ENCODE results near the gene CHADL. TPM values are rescaled to one million over a fixed set of nuclear protein-coding genes. Genes with fewer than 3 reads are reported as not detected.

The CHADL gene
- total and polyA plus RNA-seq, 2 of the 8 experiments (the other 6 are each of a cell fraction or from before 2014, with no cell fraction given), result 0.78 to 1.4 TPM

DNA sequence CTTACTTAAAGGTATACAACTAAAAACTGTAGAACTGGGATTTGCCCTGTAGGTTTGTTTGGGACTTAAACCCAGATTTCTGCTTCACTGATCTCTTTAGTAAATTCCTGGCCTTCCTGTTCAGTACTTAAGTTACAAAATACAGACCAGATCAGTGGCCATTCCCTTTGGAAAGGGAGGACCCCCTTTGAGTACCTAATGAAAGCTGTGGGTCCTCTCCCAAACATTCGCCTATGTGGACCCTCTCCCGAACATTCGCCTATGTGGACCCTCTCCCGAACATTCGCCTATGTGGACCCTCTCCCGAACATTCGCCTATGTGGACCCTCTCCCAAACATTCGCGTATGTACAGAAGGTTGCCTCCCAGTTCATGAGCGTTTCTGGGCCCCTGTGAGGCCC is 25.3 kb downstream of the CHADL start (continued):
- TF ChIP-seq, protein P1, sequence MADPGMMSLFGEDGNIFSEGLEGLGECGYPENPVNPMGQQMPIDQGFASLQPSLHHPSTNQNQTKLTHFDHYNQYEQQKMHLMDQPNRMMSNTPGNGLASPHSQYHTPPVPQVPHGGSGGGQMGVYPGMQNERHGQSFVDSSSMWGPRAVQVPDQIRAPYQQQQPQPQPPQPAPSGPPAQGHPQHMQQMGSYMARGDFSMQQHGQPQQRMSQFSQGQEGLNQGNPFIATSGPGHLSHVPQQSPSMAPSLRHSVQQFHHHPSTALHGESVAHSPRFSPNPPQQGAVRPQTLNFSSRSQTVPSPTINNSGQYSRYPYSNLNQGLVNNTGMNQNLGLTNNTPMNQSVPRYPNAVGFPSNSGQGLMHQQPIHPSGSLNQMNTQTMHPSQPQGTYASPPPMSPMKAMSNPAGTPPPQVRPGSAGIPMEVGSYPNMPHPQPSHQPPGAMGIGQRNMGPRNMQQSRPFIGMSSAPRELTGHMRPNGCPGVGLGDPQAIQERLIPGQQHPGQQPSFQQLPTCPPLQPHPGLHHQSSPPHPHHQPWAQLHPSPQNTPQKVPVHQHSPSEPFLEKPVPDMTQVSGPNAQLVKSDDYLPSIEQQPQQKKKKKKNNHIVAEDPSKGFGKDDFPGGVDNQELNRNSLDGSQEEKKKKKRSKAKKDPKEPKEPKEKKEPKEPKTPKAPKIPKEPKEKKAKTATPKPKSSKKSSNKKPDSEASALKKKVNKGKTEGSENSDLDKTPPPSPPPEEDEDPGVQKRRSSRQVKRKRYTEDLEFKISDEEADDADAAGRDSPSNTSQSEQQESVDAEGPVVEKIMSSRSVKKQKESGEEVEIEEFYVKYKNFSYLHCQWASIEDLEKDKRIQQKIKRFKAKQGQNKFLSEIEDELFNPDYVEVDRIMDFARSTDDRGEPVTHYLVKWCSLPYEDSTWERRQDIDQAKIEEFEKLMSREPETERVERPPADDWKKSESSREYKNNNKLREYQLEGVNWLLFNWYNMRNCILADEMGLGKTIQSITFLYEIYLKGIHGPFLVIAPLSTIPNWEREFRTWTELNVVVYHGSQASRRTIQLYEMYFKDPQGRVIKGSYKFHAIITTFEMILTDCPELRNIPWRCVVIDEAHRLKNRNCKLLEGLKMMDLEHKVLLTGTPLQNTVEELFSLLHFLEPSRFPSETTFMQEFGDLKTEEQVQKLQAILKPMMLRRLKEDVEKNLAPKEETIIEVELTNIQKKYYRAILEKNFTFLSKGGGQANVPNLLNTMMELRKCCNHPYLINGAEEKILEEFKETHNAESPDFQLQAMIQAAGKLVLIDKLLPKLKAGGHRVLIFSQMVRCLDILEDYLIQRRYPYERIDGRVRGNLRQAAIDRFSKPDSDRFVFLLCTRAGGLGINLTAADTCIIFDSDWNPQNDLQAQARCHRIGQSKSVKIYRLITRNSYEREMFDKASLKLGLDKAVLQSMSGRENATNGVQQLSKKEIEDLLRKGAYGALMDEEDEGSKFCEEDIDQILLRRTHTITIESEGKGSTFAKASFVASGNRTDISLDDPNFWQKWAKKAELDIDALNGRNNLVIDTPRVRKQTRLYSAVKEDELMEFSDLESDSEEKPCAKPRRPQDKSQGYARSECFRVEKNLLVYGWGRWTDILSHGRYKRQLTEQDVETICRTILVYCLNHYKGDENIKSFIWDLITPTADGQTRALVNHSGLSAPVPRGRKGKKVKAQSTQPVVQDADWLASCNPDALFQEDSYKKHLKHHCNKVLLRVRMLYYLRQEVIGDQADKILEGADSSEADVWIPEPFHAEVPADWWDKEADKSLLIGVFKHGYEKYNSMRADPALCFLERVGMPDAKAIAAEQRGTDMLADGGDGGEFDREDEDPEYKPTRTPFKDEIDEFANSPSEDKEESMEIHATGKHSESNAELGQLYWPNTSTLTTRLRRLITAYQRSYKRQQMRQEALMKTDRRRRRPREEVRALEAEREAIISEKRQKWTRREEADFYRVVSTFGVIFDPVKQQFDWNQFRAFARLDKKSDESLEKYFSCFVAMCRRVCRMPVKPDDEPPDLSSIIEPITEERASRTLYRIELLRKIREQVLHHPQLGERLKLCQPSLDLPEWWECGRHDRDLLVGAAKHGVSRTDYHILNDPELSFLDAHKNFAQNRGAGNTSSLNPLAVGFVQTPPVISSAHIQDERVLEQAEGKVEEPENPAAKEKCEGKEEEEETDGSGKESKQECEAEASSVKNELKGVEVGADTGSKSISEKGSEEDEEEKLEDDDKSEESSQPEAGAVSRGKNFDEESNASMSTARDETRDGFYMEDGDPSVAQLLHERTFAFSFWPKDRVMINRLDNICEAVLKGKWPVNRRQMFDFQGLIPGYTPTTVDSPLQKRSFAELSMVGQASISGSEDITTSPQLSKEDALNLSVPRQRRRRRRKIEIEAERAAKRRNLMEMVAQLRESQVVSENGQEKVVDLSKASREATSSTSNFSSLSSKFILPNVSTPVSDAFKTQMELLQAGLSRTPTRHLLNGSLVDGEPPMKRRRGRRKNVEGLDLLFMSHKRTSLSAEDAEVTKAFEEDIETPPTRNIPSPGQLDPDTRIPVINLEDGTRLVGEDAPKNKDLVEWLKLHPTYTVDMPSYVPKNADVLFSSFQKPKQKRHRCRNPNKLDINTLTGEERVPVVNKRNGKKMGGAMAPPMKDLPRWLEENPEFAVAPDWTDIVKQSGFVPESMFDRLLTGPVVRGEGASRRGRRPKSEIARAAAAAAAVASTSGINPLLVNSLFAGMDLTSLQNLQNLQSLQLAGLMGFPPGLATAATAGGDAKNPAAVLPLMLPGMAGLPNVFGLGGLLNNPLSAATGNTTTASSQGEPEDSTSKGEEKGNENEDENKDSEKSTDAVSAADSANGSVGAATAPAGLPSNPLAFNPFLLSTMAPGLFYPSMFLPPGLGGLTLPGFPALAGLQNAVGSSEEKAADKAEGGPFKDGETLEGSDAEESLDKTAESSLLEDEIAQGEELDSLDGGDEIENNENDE (IDR thresholded peaks at IDR 0.05; ENCODE audit: insufficient replicate concordance, low read length), result no peak
